Stimulated activated CD4-positive, alpha-beta T cell treated with anti-CD3 and anti-CD28 coated beads, Interleukin-4, amount 100 ng/mL, for 48 hours (primary cell): Measurements from ENCODE around the gene ANKRD55.
"Not testable (repeated sequence)": the region's sequence is repeated elsewhere in the genome, so short reads cannot be mapped to it uniquely, and the experiment has no call there.

Experiments
- DNase-seq, 2 donors: peaks; one replicate each; pipeline ENCODE4 v3.0.0-alpha.2; 2020; ENCODE audit warnings: low read depth in 2 of 2

Gene ANKRD55

DNA sequence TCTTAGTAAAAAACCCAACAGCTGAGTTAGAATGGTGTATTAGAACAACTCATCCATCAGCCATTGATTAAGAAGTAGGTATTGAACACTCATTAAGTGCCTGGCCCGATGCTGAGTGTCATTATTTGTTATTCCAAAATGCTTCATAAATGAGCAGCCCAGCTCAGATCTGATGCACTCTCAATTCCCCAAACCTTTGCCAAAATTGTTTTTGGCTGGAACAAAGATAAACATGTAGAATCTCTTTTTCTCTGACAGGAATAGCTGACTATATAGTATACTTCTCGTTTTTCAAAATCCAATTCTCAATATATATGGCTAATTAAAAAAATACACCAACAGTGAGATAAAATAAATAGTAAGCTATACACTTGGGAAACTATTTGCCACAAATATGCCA, 20.0 kb upstream of the ANKRD55 start:
- no peak for DNase-seq

DNA sequence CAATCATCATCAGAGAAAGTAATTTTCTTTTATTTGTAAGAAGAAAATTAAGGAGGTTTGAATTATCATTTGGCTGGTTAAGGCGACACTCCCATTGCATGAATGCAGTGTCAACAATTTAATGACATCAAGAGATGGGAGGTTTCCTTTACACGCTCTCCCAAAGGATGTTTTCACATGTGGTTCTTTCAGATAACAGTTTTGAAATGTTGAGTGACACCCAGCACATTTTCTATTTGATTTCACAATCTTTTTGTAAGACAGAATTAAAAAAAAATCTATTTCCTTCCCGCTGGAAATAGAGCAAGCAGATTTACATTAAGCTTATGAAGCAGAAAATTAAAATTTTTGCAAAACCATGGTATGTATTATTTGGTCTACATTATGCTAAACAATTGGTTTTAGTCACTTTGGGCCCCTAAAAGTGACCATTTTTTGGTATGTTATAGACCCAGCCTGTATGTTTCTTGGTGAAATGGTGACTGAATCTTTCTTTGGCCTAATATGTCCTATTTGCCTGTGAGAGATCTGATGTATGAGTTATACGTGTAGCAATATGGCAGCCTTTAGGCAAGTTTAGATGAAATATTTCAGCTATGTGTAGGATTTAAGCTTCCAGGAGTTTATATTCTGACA, 18.9 kb upstream of the ANKRD55 start:
- DNase-seq = no peak

DNA sequence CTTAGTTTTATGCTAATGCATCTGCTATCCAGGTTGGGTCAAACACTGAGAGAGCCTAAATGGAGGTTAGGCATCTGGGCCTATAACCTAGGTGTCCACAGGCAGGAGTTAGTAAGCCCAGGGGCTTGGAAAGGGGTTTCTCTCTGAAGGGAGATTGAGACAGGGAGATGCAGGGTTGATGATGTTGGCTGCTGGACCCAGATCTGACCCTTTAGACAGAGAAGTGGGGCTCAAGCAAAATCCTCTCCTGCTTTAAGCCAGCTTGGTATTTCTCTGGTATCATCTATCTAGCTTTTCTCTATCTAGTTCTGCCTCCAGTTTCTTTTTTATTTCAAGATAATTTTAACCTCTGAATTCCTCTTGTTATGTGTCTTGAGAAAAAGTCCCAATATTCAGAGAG, 18.3 kb upstream of the ANKRD55 start:
- DNase-seq = no peak

DNA sequence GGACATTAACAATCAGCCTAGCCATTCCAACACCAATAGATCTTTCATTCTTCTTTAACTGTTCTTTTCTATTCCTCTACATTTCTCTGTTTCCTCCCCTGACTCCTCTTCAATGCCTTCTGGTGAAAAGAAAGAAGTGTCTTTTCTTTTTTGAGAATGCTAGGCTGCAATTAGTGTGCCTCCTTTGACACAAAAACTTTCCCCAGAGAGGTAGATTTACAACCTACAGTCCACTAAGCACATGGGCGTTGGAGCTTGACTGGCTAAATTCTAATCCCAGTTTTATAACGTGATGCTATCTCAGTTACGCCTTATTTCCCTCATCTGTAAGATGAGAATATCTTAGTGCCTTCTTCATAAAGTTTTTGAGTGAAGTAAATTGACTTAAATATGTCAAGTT, 16.9 kb upstream of the ANKRD55 start:
- no peak for DNase-seq

DNA sequence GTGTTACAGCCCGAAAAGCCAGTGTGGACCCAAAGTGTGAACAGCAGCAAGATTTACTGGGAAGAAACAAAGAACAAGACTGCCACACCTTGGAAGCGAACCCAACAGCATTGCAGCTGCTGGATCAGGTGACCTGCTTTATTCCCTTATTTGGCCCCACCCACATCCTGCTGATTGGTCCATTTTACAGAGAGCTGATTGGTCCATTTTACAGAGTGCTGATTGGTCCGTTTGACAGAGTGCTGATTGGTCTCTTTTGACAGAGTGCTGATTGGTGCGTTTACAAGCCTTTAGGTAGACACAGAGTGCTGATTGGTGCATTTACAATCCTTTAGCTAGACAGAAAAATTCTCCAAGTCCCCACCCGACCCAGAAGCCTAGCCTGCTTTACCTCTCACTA, 16.0 kb upstream of the ANKRD55 start:
- not testable (repeated sequence) for DNase-seq

DNA sequence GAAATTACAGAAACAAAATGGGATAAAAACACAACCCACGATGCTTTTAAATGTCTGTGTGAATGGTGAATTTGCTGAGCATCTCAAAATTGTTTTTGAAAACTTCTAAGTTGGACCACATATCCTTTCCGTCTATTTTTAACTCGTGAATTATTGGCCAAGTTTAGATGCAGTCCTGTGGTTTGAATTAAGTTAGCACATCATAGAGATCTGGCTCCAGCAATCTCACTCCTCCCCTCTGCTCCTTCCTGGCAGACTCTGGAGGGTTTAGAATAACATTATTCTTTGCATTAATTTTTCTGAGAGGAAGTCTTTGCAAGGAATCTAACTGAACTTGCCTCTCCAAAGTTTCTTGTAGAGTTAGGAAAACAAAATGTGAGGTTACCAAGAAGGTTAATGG, 14.5 kb upstream of the ANKRD55 start:
- DNase-seq = no peak

DNA sequence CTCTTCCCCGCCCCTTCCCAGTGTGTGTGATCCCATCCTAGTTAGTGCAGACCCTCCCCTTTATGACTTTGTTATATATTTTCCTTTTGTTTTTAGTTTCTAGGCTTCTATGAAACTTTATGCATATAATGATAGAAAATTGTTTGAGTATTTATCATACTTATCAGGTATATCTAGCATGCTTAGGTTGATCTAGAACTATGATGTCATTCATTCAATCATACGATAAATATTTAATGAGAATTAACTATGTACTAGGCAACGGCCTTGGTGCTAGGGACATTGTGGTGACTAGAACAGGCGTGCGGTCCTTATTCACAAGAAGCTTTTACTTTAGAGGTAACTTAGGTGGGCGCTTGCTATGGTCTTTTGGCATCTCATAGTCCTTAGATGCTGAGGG, 13.6 kb upstream of the ANKRD55 start:
- DNase-seq = no peak

DNA sequence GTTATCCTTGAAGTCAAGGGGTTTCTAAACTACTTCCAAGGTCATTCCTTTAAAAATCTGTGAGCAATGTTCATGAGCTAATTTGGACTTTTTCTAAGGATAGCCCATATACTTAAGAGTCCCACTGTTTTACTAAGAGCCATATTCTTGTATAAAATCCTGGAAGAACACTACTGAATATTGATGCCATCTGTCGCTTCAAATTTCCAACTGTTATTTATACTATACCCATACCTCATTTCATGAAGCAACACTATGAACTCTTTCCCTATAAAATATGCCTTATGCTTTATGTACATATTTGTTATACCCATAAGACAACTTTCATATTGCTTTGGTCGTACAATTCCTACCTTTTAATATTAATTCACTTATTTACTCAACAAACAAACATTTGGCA, 12.4 kb upstream of the ANKRD55 start:
- DNase-seq = no peak

DNA sequence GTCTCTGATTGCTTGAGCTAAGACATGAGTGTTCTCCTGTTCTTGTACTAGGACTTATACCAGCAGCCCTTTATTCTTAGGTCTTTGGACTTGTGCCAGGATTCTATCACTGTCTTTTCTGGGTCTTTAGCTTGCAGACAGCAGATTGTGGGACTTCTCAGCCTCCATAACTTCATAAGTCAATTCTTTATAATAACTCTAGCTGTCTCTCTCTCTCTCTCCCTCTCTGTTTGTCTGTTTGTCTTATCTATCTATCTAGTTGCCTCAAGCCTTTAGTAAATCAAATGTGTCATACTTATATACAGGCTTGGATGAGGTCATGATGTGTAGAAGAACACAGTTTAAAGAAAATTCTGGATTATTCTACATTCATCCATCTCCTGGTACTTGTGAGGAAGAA, 11.5 kb upstream of the ANKRD55 start:
- no peak for DNase-seq

DNA sequence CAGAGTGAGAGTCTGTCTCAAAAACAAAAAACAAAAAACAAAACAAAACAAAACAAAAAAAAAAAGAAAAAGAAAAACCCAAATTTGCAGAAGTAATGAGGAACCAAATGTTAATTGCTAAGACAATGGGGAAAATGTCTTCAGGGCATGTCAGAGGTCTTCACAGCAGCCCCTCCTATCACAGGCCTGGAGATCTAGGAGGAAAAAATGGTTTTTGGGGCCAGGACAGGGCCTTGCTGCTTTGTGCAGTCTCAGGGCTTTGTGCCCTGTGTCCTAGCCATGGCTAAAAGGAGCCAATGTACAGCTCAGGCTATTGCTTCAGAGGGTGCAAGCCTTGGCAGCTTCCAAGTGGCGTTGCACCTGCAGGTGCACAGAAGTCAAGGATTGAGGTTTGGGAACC, 9.1 kb upstream of the ANKRD55 start:
- DNase-seq = not testable (repeated sequence)

DNA sequence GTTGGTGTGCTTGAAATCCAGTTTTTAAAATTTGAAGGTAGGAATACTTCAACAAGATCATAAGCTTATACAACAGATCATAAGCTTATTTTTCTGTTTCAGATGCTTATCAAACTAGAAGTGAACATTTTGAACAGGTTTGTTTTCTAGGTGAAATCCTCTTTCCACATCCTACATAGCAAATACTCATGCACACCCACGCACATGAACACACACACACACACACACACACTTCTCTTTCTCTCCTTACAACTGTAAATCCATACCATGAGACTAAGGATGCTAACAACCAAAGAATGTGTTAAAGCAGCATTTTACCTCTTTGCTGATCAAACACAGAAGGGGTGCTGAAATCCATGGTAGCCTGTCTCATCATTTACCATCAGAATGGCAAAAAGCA, 592 bp downstream of the ANKRD55 start:
- no peak for DNase-seq

DNA sequence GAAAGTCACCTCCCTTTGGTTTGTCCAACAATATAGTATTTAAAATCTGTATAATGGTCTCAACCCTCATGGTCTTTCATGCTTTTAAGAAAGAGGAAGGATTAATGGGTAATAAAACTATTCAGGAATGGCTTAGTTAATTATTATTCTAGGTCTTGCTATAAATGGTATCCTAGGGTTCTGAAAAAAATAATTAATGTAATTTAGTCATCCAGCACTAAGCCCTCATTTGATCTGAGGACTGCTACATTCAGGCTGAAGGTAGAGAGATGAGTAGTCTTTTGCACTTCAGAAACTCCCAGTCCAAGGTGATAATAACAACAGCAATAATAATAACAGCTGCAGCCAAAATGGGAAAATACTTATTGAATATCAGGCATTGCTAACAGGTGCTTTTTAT, 2.6 kb downstream of the ANKRD55 start:
- DNase-seq = no peak

DNA sequence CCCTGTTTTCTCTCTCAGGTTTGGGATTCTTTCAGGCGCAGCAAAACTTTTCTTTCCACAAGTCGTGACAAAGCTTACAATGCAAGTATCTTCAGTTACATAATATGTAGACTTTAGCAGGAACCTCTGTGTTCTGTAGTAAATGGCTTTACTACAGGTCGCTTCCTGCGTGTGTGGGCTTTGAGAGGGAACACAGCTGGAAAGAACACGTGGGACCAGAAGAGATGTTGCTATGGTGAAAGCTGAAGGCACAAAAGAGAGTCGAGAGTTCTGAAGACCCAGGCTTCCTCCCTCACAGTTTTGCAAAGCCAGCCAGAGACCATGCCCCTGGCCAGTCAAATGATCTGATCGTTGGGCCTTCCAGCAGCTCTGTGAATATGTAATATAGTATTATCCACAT, 4.0 kb downstream of the ANKRD55 start:
- DNase-seq = no peak

DNA sequence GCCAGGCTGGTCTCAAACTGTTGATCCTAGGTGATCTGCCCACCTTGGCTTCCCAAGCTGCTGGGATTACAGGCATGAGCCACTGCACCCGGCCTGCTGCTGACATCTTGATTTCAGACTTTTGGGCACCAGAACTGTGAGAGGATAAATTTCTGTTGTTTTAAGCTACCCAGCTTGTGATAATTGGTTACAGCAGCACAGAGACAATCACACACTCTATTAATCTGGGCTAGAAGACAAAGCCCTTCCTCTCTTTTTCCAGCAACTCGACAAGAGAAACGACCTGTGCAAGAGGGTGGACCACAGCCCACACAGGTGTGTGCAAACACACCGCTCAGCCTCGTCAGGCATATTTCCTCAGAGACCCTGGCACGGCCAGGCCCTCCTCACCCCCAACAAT, 4.5 kb downstream of the ANKRD55 start:
- DNase-seq = no peak

DNA sequence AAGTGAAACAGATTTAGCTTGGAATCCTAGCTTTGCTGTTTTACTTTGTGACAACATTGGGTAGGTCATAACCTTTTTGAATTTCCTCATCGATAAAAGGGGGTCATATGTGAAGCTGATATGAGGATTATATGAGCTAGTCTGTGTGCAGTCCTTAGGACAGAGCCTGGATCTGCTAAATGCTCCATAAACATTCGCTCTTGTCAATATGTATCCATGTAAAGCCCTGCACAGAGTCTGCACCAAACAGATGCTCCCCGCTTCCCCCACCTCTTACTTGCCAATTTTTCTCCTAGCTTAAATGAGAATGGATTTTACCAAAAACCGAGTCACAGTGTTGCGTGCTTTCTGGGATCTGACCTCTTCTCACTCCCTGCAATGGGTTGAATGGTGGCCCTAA, 5.4 kb downstream of the ANKRD55 start:
- no peak for DNase-seq

DNA sequence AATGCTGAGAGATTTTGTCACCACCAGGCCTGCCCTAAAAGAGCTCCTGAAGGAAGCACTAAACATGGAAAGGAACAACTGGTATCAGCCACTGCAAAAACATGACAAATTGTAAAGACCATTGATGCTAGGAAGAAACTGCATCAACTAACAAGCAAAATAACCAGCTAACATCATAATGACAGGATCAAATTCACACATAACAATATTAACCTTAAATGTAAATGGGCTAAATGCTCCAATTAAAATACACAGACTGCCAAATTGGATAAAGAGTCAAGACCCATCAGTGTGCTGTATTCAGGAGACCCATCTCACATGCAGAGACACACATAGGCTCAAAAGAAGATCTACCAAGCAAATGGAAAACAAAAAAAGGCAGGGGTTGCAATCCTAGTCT, 9.8 kb downstream of the ANKRD55 start:
- DNase-seq = not testable (repeated sequence)

DNA sequence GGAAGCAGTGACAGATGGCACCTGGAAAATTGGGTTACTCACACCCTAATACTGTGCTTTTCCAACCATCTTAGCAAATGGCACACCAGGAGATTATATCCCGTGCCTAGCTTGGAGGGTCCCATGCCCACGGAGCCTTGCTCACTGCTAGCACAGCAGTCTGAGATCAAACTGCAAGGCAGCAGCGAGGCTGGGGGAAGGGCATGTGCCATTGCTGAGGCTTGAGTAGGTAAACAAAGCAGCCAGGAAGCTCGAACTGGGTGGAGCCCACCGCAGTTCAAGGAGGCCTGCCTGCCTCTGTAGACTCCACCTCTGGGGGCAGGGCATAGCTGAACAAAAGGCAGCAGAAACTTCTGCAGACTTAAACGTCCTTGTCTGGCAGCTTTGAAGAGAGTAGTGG, 11.5 kb downstream of the ANKRD55 start:
- DNase-seq = not testable (repeated sequence)

DNA sequence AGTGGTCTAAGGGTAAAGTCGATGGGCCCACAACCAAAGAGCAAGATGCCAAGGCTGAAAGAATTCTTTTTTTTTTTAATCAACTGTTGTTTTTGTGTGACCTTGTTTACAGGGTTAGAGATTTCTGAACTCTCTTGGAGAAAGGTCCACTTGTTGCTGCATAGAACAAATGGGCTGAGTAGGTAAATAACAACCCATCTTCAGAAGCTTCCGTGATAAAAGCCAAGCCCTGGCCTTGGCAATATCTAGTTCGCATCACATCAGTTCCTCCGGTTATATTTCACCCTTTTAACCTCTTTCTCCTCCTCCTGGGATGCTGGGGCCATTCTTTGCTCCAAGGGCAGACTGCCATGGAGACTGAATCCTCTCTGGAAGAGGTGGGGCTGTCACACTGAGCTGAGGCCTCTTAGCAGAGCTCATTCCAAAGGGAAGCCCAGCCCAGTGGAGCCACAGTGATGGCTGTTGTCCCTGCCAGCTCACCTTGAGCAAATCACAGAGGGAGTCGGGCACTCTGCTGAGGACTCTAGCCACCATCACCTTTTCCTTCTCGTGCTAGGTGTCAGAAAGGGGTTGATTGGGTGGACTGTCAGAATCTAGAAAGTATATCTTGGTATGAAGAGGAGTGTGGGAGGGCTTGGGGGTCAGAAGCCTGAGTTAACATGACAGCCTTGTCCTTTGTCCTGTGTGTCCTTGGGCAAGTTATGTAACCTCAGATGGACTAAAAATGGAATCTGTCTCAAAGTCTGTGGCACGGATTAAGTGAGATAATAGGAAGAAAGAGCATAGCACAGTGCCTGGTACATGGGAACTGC, 17.9 kb downstream of the ANKRD55 start:
- no peak for DNase-seq

DNA sequence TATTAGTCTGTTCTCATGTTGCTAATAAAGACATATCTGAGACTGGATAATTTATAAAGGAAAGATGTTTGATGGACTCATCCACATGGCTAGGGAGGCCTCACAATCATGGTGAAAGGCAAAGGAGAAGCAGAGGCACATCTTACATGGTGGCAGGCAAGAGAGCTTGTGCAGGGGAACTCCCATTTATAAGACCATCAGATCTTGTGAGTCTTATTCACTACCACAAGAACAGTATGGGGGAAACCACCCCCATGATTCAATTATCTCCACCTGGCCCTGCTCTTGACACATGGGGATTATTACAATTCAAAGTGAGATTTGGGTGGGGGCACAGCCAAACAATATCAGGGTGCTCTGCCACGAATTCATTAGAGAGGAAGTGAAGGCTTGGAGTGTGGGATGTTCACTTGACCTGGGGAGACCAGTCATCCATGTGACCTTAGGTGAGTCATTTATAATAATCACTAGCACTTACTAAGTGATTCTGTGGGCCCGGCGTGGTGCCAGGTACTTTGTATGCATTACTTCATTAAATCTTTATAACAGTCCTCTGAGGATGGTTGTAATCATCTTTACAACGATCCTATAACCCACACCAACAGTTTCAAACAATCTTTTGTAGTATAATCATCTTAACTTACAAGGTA, 19.1 kb downstream of the ANKRD55 start:
- not testable (repeated sequence) for DNase-seq

DNA sequence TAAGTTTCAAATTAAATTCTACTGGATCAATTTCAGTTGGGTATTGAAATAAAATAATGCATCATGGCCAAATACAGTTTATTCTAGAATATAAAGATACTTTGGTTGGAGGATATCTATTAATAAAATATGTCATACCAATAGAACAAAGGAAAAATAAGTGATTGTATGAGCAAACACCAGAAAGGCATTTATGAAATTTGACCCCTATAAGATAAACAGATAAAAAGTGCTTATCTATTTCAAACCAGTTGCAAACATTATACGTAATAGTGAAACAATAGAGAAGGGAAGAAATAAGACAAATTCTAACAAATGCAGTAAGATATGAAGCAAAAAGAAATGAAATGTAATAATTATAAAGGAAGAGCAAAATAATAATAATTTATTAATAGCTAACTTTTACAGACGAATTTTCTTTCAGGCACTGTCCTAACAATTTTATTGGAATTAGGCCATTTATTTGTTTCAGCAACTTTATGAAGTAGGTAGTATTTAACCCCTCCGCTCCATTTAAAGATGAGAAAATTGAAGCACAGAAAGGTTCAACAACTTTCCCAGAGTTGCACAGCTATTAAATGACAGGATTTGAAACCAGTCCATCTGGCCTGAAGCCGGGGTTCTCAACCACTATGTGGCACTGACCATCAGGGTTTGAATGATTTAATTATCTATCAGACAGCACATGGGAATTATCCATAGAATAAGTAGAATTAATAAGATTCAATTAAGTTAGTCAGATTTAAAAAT, 20.8 kb downstream of the ANKRD55 start:
- DNase-seq = no peak

DNA sequence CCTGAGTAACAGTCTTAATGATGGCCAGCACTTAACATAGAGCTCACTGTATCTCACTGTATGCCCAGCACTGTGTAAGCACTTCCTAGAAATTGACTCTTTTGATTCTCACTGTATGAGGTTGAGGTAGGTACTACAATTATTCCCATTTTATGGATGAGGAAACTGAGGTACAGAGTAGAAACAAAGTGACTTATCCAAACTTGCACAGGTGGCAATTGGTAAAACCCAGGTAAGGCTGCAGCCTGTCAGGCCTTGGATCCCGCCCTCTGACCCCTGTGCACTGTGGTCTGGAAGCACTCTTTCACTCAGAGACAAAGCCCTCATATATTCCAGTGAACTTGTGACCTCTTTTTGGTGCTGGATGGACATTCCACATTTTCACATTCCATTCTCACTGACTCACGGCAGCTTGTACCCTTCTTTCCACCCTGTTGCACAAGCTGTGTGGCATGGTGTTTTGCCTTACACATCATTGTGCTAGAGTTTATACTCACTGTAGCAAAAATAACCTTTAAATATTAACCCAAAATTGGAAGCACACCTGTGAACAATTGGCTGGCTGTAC, 21.7 kb downstream of the ANKRD55 start:
- no peak for DNase-seq

DNA sequence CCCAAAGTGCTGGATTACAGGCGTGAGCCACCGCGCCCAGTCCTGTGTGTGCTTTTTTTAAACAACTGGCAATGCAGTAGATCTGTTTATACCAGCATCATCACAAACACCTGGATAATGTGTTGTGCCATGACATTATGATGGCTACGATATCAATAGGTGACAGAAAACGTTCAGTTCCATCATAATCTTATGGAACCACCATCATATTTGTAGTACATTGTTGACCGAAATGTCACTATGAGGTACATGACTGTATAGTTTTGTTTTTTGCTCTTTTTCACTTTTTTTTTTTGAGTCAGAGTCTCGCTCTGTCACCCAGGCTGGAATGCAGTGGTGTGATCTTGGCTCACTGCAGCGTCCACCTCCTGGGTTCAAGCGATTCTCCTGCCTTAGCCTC, 24.4 kb downstream of the ANKRD55 start:
- DNase-seq = no peak
